OCI-LY3 (cell line): ENCODE data around the gene NFKB2.
A peak's percentile ranks its signal among the peaks of the same experiment; 100 is the strongest.

Experiments used
- H2AFZ ChIP-seq: fragments of 200-600, 300-600 bp; shearing (Covaris generic); 2 replicates; pipeline ENCODE4 v1.6.0; 2014; ENCODE audit warnings: antibody characterized with exemption, low read depth, low read length
- H3K27ac ChIP-seq: fragments of 200-600, 300-600 bp; sonication (generic); 2 replicates; pipeline ENCODE4 v1.5.1; 2014; ENCODE audit warnings: mild to moderate bottlenecking, low read length, moderate library complexity, mixed read lengths
- H3K27me3 ChIP-seq: fragments of 200-600, 300-600 bp; sonication (generic); 2 replicates; pipeline ENCODE4 v1.6.1; 2014; ENCODE audit warnings: low read depth, low read length, mixed read lengths
- H3K36me3 ChIP-seq: fragments of 200-600, 300-600 bp; sonication (generic); replicated peaks from 2 replicates; pipeline ENCODE3; 2014; ENCODE audit warnings: low read depth, low read length, mixed read lengths
- H3K4me1 ChIP-seq: fragments of 300-600, 200-600 bp; sonication (generic); 2 replicates; pipeline ENCODE4 v1.6.1; 2014; ENCODE audit warnings: low read length, mixed read lengths
- H3K4me2 ChIP-seq: fragments of 200-600, 300-600 bp; sonication (generic); 2 replicates; pipeline ENCODE4 v1.6.1; 2014; ENCODE audit warnings: low read length, mixed read lengths
- H3K4me3 ChIP-seq: fragments of 300-600, 200-600 bp; sonication (generic); 2 replicates; pipeline ENCODE4 v1.5.1; 2014; ENCODE audit warnings: antibody characterized with exemption, mild to moderate bottlenecking, low read length, moderate library complexity
- H3K79me2 ChIP-seq: fragments of 300-600, 200-600 bp; shearing (Covaris generic); 2 replicates; pipeline ENCODE4 v1.6.1; 2014; ENCODE audit warnings: mild to moderate bottlenecking, low read length, mixed read lengths
- H3K9ac ChIP-seq: fragments of 300-600, 200-600 bp; shearing (Covaris generic); 2 replicates; pipeline ENCODE4 v1.6.0; 2014; ENCODE audit warnings: mild to moderate bottlenecking, low read length, moderate library complexity
- H3K9me3 ChIP-seq: fragments of 200-600, 300-600 bp; shearing (Covaris generic); 2 replicates; pipeline ENCODE4 v1.6.1; 2014; ENCODE audit warnings: low read length, mixed read lengths; ENCODE audit not compliant: insufficient read depth
- H4K20me1 ChIP-seq: fragments of 200-600, 300-600 bp; sonication (generic); 2 replicates; pipeline ENCODE4 v1.6.1; 2016; ENCODE audit warnings: low read length, mixed read lengths; ENCODE audit not compliant: insufficient read depth
- EZH2phosphoT487 ChIP-seq: fragments of 200-600 bp; shearing (Covaris generic); IDR thresholded peaks from 2 replicates; pipeline ENCODE4 v1.6.1; 2018; ENCODE audit warnings: antibody characterized with exemption, mixed run types, low read depth
- TF ChIP-seq, protein P1 (sequence below): fragments of 200-600, 300-600 bp; sonication (generic); IDR thresholded peaks from 2 replicates; pipeline ENCODE4 v1.5.1; 2014; ENCODE audit warnings: antibody characterized with exemption, low read length, low read depth

Gene NFKB2

GRCh38 chr10:102435529-102436233 is 40.2 kb downstream of the NFKB2 start:
- no peak overlapping the region for H3K27ac ChIP-seq
- H3K36me3 ChIP-seq: no peaks in the 10 kb centered on the region
- peaks cover 30% of the 10 kb centered on the region for H3K4me1 ChIP-seq
- H3K27me3 ChIP-seq: no peaks in the 10 kb centered on the region
- H2AFZ ChIP-seq: peak overlapping the region; percentile 88
- H3K79me2 ChIP-seq: peaks cover 13% of the 10 kb centered on the region
- peak overlapping the region; percentile 88 for H3K4me2 ChIP-seq
- peak overlapping the region; percentile 52 for H3K9ac ChIP-seq
- H3K9me3 ChIP-seq: no peaks in the 10 kb centered on the region
- no peaks in the 10 kb centered on the region for H4K20me1 ChIP-seq
- TF ChIP-seq EZH2phosphoT487: no peak
- TF ChIP-seq, protein P1, sequence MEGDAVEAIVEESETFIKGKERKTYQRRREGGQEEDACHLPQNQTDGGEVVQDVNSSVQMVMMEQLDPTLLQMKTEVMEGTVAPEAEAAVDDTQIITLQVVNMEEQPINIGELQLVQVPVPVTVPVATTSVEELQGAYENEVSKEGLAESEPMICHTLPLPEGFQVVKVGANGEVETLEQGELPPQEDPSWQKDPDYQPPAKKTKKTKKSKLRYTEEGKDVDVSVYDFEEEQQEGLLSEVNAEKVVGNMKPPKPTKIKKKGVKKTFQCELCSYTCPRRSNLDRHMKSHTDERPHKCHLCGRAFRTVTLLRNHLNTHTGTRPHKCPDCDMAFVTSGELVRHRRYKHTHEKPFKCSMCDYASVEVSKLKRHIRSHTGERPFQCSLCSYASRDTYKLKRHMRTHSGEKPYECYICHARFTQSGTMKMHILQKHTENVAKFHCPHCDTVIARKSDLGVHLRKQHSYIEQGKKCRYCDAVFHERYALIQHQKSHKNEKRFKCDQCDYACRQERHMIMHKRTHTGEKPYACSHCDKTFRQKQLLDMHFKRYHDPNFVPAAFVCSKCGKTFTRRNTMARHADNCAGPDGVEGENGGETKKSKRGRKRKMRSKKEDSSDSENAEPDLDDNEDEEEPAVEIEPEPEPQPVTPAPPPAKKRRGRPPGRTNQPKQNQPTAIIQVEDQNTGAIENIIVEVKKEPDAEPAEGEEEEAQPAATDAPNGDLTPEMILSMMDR: no peak
- H3K4me3 ChIP-seq: peak overlapping the region; percentile 73

DNA sequence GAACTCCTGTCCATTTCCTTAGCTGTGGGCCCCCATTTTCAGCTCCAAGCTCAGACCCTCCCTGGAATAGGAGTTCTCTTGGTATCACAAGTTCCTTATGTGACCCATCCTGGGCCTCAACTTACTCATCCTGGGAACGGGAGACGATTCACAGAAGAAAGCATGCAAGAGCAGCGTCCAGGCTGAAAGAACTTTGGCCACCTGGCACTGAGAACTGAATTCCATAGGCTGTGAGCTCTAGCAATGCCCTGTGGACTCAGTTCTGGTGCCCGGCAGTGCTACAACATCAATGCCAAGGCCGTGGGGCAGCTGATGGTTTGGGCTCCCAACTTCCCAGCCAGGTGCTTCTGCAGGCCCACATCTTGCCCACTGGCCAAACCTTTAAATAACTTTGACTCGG is 40.8 kb downstream of the NFKB2 start:
- TF ChIP-seq EZH2phosphoT487: no peak
- TF ChIP-seq, protein P1: no peak
- Histone ChIP-seq H3K9me3 (no peaks in the 10 kb centered on the region), H3K4me2 (peak overlapping the region; percentile 88), H3K4me3 (peak overlapping the region; percentile 73; the same call in 1 of the 2 replicates), H3K27ac (no peak overlapping the region), H3K27me3 (no peaks in the 10 kb centered on the region), H3K36me3 (no peaks in the 10 kb centered on the region), H3K79me2 (peaks cover 10% of the 10 kb centered on the region), H3K4me1 (peaks cover 29% of the 10 kb centered on the region), H4K20me1 (no peaks in the 10 kb centered on the region), H3K9ac (no peak overlapping the region), H2AFZ (no peak overlapping the region)

DNA sequence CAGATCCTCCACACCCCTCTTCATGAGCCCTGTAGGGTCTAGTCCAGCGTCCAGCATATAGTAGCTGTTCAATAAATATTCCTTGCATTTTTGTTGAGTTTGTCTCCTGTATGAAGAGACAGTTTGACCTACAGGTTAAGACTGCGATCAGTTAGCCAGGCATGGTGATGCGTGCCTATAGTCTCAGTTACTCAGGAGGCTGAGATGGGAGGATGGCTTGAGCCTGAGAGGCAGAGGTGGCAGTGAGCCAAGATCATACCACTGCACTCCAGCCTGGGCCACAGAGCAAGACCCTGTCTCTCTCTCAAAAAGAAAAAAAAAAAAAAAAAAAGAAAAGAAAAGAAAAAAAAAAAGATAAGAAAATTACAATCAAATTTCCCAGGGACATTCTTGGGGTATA is 42.0 kb downstream of the NFKB2 start:
- Histone ChIP-seq H3K9ac (no peak overlapping the region), H3K4me1 (peaks cover 25% of the 10 kb centered on the region), H3K4me2 (no peak overlapping the region), H3K27me3 (no peaks in the 10 kb centered on the region), H3K36me3 (no peaks in the 10 kb centered on the region), H3K27ac (no peak overlapping the region), H3K79me2 (no peaks in the 10 kb centered on the region), H3K9me3 (no peaks in the 10 kb centered on the region), H3K4me3 (no peak overlapping the region), H4K20me1 (no peaks in the 10 kb centered on the region), H2AFZ (no peak overlapping the region)
- TF ChIP-seq, protein P1: no peak
- no peak for TF ChIP-seq EZH2phosphoT487

DNA sequence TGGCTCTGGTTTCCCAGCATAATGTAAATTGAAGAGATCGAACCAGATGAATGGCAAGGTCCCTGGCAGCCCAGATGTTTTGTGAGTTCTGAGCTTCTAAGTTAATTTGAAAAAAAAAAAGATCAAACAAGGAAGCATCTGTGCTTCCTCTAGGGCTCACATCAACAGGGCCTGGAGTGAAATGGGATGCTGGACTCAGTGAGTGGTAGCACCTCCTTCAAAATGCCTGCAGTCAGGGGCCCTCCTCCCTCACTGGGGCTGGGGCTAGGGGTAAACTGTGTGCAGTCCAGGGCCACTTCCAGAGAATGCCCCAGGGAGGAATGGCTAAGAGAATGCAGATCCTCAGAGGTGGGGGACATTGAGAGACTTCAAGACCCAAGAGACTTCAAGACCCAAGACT is 42.9 kb downstream of the NFKB2 start:
- Histone ChIP-seq H3K27me3 (no peaks in the 10 kb centered on the region), H3K9me3 (no peaks in the 10 kb centered on the region), H3K4me3 (no peak overlapping the region), H4K20me1 (no peaks in the 10 kb centered on the region), H3K9ac (no peak overlapping the region), H2AFZ (no peak overlapping the region), H3K27ac (no peak overlapping the region), H3K4me2 (no peak overlapping the region), H3K79me2 (no peaks in the 10 kb centered on the region), H3K4me1 (peaks cover 22% of the 10 kb centered on the region), H3K36me3 (no peaks in the 10 kb centered on the region)
- no peak for TF ChIP-seq EZH2phosphoT487
- TF ChIP-seq, protein P1: no peak
